Neutrophil (primary cell): ENCODE data around the gene OSBPL10.
"Not testable (repeated sequence)": the region's sequence is repeated elsewhere in the genome, so short reads cannot be mapped to it uniquely, and the experiment has no call there.

Experiments used
- H3K27ac ChIP-seq: fragments of 200-600 bp; sonication (generic); 2 replicates; pipeline ENCODE4 v1.5.1; 2016; ENCODE audit warnings: mild to moderate bottlenecking, moderate library complexity
- H3K27me3 ChIP-seq: fragments of 200-600 bp; sonication (generic); 2 replicates; pipeline ENCODE4 v1.6.0; 2016; ENCODE audit warnings: mild to moderate bottlenecking
- H3K36me3 ChIP-seq: fragments of 200-600 bp; sonication (generic); 2 replicates; pipeline ENCODE4 v1.5.1; 2017
- H3K4me1 ChIP-seq, 2 experiments: fragments of 200-600 bp in 1 of 2; sonication (generic) in 1 of 2; 1 replicate in 1 of 2; 2 replicates in 1 of 2; pipeline versions ENCODE4 v1.5.1 to v1.6.1; 2013 to 2016; ENCODE audit warnings: low read depth in 1 of 2, low read length in 1 of 2, mild to moderate bottlenecking in 1 of 2, moderate library complexity in 1 of 2; ENCODE audit not compliant: control insufficient read depth in 1 of 2, insufficient read depth in 1 of 2
- H3K4me3 ChIP-seq, 2 experiments: fragments of 200-600 bp in 1 of 2; sonication (generic) in 1 of 2; 1 replicate in 1 of 2; 2 replicates in 1 of 2; pipeline ENCODE4 v1.5.1; 2013 to 2016; ENCODE audit warnings: low read depth in 1 of 2, low read length in 1 of 2, mild to moderate bottlenecking in 1 of 2, moderate library complexity in 1 of 2
- H3K9me3 ChIP-seq: fragments of 200-600 bp; sonication (generic); 2 replicates; pipeline ENCODE4 v1.5.1; 2016
- TF ChIP-seq, protein P1 (sequence below): fragments of 200-600 bp; sonication (generic); IDR thresholded peaks from 2 replicates; pipeline ENCODE4 v1.5.1; 2016; ENCODE audit warnings: antibody characterized with exemption

Gene OSBPL10

DNA sequence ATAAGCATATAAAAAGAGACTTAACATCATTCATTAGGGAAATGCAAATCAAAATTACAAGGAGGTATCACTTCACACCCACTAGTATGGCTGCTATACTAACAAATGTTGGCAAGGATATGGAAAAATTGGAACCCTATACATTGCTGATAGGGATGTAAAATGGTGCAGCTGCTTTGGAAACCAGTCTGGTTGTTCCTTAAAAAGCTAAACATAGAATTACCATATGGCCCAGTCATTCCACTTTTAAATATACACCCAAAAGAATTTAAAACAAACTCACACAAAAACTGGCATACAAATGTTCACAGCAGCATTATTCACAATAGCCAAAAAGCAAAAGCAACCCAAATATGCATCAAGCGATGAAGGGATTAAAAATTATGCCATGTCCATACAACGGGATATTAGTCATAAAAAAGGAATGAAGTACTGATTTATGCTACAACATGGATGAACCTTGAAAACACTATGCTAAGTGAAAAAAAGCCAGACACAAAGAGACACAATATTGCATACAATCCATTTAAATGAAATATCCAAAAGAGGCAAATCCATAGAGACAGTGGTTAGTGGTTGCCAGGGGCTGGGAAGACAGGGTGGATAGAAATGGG is 118.3 kb downstream of the OSBPL10 start:
- H3K9me3 ChIP-seq = no peaks in the 10 kb centered on the region
- H3K4me1 ChIP-seq = no peaks in the 10 kb centered on the region
- H3K4me3 ChIP-seq = no peak overlapping the region
- no peak overlapping the region for H3K27ac ChIP-seq
- TF ChIP-seq, protein P1, sequence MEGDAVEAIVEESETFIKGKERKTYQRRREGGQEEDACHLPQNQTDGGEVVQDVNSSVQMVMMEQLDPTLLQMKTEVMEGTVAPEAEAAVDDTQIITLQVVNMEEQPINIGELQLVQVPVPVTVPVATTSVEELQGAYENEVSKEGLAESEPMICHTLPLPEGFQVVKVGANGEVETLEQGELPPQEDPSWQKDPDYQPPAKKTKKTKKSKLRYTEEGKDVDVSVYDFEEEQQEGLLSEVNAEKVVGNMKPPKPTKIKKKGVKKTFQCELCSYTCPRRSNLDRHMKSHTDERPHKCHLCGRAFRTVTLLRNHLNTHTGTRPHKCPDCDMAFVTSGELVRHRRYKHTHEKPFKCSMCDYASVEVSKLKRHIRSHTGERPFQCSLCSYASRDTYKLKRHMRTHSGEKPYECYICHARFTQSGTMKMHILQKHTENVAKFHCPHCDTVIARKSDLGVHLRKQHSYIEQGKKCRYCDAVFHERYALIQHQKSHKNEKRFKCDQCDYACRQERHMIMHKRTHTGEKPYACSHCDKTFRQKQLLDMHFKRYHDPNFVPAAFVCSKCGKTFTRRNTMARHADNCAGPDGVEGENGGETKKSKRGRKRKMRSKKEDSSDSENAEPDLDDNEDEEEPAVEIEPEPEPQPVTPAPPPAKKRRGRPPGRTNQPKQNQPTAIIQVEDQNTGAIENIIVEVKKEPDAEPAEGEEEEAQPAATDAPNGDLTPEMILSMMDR = no peak
- no peaks in the 10 kb centered on the region for H3K27me3 ChIP-seq
- no peaks in the 10 kb centered on the region for H3K36me3 ChIP-seq

DNA sequence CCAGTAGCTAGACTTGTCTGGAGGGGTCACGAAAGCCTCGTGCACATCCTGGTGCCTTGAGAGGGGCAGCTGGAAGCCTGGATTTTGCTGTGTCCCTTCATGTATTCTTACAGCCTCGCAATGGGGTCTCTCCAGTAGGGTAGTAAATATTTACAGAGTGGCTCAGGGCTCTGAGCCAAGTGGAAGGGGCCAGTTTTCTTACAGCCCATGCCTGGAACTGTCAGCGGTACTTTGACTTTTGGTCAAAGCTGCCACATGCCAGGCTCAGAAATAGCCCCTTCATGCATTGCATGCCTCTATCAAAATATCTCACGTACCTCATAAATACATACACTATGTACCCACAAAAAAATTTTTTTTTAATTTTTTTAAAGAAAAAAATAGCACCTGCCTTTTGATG is 119.2 kb downstream of the OSBPL10 start:
- H3K4me3 ChIP-seq = no peak overlapping the region
- TF ChIP-seq, protein P1 = no peak
- H3K27me3 ChIP-seq = no peaks in the 10 kb centered on the region
- H3K4me1 ChIP-seq = no peaks in the 10 kb centered on the region
- no peaks in the 10 kb centered on the region for H3K36me3 ChIP-seq
- H3K9me3 ChIP-seq = no peaks in the 10 kb centered on the region
- no peak overlapping the region for H3K27ac ChIP-seq

DNA sequence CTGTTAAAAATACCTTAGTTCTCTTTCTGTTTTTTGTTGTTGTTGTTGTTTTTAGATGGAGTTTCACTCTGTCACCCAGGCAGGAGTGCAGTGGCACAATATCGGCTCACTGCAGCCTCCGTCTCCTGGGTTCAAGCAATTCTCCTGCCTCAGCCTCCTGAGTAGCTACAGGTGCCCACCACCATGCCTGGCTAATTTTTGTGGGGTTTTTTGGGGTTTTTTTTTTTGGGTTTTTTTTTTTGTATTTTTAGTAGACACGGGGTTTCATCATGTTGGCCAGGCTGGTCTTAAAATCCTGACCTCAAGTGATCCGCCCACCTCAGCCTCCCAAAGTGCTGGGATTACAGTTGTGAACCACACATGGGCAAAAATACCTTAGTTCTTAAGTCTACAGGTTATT is 120.4 kb downstream of the OSBPL10 start:
- H3K27me3 ChIP-seq, H3K9me3 ChIP-seq, H3K4me1 ChIP-seq, H3K4me3 ChIP-seq, H3K36me3 ChIP-seq, H3K27ac ChIP-seq: not testable (repeated sequence)

DNA sequence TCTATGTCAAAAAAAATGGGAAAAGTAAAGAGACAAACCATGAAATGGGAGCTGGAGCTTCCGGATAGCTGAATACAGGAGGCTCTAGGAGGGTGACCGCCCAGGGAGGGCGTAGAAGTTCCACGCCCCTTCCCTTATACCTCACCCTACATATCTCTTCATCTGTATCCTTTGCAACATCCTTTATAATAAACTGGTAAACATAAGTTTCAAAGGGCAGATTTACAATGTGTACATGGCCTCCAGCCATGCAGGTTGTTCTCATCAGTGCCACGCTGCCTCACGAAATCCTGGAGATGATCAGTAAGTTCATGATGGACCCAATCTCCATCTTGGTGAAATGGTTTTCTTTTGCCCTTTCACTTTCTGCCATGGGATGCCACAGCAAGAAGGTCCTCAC is 121.8 kb downstream of the OSBPL10 start:
- no peak overlapping the region for H3K27ac ChIP-seq
- H3K36me3 ChIP-seq = no peaks in the 10 kb centered on the region
- H3K9me3 ChIP-seq = no peaks in the 10 kb centered on the region
- no peaks in the 10 kb centered on the region for H3K4me1 ChIP-seq
- TF ChIP-seq, protein P1 = no peak
- no peaks in the 10 kb centered on the region for H3K27me3 ChIP-seq
- no peak overlapping the region for H3K4me3 ChIP-seq

DNA sequence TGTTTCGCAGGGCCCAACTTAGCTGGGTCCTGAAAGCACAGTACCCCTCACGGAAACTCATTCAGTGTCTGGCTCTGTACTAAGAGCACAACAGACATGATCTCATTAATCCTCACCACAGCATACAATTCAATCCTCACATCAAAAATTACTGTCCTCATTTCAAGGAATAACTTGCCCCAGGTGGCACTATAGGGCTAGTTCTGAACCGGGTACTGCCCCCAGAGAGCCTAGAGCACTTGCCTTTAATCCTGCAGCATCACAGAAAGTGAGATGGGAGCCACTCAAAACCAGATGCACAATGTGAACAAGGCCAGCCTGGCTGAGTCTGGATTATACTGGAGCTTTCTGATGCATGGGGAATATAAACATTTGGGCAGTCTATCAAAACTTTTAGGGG is 122.6 kb downstream of the OSBPL10 start:
- TF ChIP-seq, protein P1 = no peak
- H3K27ac ChIP-seq = no peak overlapping the region
- no peaks in the 10 kb centered on the region for H3K4me1 ChIP-seq
- no peak overlapping the region for H3K4me3 ChIP-seq
- no peaks in the 10 kb centered on the region for H3K9me3 ChIP-seq
- no peaks in the 10 kb centered on the region for H3K27me3 ChIP-seq
- H3K36me3 ChIP-seq = no peaks in the 10 kb centered on the region

DNA sequence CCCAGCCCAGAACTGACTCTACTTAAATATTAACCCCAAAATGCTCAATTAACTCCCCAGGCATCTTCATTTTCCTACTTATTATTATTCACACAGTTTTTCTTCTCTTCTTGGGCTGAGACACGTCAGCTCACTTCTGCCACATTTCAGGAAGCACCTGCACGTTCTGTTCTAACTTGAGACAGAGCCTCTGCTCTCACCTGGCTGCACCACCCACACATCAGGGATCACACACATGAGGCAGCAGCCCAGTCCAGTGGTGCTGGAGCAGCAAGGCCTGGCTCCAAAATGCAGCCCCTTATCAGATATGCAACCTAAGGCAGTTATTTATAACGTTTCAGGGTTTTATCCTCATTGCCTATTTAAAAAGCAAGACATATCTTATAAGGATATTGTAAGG is 127.5 kb downstream of the OSBPL10 start:
- TF ChIP-seq, protein P1 = no peak
- no peaks in the 10 kb centered on the region for H3K9me3 ChIP-seq
- H3K27ac ChIP-seq = no peak overlapping the region
- no peak overlapping the region for H3K4me3 ChIP-seq
- H3K27me3 ChIP-seq = no peaks in the 10 kb centered on the region
- H3K36me3 ChIP-seq = no peaks in the 10 kb centered on the region
- no peaks in the 10 kb centered on the region for H3K4me1 ChIP-seq
